GM21619 (cell line): Measurements from ENCODE around the gene KCNK10.

Experiments used
- ATAC-seq: cut with Tn5 transposase; IDR thresholded peaks from one replicate; pipeline ENCODE4 v1.9.1; 2021; ENCODE audit not compliant: unreplicated experiment

KCNK10 gene

GRCh38 chr14:88323086-88323522 is at the start of gene KCNK10:
KCNK10 (minus strand) TSS chr14:88323269; CDS start chr14:88322798, 471 bp downstream.
- ATAC-seq = peak; percentile 29

DNA sequence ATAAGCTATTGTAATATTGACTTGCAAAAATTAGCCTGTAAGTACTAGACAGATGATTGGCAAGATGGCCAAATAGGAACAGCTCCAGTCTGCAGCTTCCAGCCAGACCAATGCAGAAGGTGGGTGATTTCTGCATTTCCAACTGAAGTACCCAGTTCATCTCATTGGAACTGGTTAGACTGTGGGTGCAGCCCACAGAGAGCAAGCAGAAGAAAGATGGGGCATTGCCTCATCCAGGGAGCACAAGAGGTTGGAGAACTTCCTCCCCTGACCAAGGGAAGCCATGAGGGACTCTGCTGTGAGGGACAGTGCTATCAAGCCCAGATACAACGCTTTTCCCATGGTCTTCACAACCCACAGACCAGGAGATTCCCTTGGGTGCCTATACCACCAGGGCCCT is 46.4 kb upstream of the KCNK10 start:
- ATAC-seq = no peak

GRCh38 chr14:88364710-88365413 is 41.8 kb upstream of the KCNK10 start:
- ATAC-seq = no peak

- no peak for ATAC-seq
These were observed 40.6 kb upstream of the KCNK10 start for GRCh38 chr14:88363644-88364043.

DNA sequence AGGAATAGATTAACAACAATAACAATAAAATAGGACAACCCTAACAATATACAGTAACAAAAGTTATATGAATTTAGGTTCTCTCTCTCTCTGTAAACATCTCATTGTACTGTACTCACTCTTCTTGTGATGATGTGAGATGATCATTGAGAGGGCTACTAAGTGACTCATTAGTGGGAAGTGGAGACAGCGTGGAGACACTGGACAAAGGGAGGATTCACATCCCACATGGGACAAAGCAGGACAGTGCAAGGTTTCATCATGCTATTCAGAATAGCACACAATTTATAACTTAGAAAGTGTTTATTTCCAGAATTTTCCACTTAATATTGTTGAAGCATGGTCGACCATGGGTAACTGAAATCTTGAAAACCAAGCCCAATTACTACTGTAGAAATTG is 36.4 kb upstream of the KCNK10 start:
- no peak for ATAC-seq

- no peak for ATAC-seq
These were observed 31.3 kb upstream of the KCNK10 start for GRCh38 chr14:88354358-88354757.

DNA sequence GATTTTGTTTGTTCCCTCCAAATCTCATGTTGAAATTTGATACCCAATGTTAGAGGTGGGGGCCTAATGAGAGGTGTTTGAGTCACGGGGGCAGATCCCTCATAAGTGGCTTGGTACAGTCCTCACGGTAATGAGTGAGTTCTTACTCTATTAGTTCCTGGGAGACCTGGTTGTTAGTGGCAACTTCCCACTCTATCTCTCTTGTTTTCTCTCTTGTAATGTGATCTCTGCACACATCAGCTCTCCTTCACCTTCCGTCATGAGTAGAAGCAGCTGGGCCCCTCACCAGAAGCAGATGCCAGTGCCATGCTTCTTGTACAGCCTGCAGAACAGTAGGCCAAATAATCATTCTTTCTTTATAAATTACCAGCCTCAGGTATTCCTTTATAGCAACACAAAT is 29.6 kb upstream of the KCNK10 start:
- no peak for ATAC-seq

DNA sequence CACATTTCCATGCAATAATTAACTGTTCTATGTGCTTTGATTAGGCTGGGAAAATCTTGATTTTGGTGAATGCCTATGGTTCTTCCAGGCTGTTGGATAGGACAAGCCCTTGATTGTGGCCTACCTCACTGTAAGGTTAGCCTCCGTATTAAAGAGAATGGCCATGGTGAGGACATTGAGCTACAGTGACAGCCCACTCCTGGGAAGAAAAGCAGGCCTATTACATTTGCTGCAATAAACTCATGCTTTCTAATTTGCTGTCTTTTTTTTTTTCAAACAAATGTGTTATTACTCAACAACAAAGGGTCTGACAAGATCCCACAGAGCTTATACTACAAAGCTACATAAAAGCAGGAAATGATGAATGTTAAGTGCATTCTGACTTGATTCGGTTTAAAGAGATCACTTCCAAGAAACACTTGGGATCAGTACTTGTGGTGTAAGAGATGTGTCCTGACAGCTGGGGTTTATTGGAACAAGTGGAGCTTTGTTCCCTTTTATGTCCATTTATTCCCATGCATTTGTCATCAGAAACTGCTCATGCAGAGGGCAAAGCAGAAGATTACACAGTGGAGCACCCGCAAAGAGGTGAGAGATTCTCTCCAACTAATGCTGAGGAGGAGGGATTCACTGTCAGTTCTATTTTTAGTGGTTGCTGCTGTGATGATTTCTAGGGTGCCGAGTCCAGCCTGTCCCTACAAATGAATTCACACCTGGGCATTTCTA is 29.1 kb upstream of the KCNK10 start:
- no peak for ATAC-seq

- ATAC-seq = no peak
These were observed 25.5 kb upstream of the KCNK10 start for GRCh38 chr14:88348546-88348945.

- ATAC-seq = no peak
These were observed 23.1 kb upstream of the KCNK10 start for GRCh38 chr14:88346048-88346639.

DNA sequence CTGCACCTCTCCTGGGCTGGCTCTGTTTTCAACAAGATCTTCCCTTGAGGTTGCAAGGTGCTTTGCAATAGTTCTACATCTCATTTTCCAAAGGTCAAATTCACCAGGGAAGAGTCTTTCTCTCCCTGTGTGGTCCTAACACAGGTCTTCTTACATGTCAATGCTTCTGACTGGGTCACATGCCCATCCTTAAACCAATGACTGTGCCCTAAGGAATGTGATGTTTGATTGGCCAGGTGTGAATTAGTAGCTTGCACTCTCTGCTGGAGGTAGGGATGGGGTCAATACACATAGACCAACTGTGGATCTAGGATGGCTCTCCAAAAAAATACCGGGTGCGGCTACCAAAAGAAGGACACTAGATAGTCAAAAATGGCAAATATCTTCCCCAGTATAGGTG is 19.9 kb upstream of the KCNK10 start:
- ATAC-seq = no peak

DNA sequence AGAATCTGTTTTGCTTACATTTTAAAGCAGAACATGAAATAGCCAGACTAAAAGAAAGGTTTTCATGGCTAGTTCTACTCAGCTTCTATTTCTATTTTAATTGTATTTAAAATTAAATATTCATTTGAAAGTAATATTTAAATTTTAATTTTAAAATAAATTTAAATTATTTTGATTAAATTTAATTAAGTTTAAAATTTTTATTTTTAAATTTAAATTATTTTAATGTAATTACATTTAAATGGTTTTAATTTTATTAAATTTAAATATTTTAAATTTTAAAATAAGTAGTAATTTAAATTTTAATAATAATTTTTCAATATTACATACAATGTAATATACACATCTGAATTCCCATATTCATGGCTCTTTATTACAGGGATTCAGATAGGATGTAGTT is 17.3 kb upstream of the KCNK10 start:
- ATAC-seq = no peak

DNA sequence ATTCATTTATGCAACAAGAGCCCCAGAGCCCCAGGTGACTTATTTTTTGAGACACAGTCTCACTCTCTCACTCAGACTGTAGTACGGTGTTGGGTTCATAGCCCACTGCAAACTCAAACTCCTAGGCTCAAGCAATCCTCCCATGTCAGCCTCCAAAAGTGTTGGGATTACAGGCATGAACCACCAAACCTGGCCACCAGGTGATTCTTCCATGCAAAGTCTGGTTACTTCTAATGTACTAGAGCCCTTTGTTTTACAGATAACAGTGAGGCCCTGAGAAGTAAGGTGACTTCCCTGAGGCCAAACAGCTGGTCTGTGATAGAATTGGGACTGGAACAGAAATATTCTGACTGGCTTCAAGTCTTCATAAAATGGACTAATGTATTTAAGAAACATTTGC is 10.0 kb upstream of the KCNK10 start:
- ATAC-seq = no peak

DNA sequence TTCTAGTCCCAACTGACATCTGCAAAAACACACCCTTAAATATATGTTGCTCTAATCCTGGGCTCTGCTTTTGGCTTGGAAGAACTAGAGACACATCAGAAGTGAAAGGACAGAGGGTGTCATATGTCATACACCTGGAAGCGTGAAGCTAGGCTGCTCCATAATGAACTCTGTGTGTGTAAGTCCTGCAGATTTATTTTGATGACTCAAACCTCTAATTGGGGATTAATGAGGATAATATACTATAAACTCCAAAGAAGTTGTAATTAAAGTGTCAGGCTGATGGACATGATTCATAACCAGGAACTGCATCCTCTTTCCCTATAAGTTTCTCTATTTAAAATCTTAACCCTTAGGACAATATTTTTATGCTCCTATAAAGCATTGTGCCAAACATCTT is 4.4 kb upstream of the KCNK10 start:
- no peak for ATAC-seq

DNA sequence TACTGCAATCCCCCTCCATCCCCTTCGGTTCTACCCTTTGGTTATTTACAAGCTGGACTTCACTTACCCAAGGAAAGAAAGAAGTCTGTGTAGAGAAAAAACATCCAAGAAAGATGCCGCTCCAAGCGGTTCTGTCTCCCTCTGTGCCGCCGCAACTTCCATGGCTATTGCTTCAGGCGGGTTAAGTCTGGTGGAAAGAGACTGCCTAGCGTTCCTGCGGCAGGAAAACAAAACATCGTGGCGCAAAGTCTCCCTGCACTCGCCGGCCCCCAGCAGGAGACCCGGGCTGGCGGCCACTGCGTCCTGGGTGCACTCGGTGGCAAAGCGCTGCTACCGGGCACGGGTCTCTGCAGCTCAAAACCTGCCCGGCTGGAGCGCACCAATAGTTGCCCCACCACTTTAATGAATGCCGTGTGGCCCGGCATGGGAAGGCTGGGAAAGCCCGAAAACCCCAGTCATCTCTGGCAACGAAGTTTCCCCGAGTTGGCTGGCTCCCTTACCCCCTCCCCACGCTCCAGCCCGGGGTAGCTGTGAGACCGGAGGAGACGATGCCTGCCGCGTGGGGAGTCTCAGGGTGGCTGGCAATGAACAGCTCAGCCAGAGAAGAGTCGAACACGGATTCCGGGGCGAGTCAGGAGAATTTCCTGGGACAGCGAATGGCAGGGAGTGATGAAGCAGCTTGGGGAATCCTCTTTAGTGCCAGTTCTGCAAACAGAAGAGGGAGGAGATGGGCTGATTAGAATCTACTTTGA is 3.5 kb upstream of the KCNK10 start:
- no peak for ATAC-seq

DNA sequence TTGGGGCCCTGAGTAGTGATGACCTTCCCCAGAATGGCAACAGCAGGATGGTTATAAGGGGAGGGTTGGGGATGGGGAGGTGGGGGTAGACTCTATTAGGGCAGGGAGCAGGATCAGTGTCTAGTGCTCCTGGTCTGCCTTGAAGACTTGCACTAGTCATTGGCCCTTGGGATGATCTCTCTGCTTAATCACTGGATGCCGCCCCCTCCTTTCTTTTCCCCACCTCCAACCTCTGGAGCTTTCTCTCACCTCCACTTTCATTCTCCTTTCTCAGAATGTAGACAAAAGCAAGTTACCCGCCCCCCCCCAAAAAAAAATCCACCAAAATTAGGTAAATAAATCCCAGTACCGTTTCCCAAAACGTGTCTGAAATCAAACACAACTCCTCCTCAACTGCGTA is 2.8 kb upstream of the KCNK10 start:
- ATAC-seq = no peak

GRCh38 chr14:88324930-88325329 is 1.9 kb upstream of the KCNK10 start:
- no peak for ATAC-seq

GRCh38 chr14:88324491-88324890 is 1.4 kb upstream of the KCNK10 start:
- no peak for ATAC-seq

DNA sequence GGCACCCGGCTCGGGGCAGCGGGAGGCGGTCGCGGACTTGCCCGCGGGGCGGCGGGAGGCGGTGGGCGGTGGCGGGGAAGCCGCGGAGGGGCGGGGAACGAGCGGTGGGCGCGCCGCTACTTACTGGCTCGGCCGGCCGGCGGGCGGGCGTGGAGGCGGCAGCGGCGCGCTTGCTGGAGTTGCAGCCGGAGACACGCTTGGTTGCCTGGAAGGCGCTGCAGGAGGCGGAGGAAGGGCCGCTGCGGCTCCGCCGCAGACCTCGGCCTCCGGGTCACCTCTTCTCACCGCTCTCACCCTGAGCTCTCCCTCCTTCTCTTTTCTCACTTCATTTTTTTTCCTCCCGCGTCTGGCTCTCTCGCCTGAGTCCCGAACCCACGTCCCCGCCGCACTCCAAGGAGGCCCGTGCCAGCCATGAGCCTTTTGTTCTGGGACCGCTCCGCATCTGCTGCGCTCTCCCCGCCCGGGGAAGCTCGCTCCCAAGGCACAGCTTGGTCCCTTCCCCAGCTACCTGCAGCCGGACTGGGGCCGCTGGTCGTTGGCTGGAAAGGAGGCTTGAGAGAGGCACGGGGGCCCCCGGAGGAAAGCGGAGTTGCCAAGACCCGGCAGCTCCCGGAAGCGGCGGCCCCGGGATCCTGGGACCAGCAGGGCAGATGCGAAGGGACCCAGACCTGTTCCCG is 592 bp upstream of the KCNK10 start:
- ATAC-seq = peak; percentile 95

- ATAC-seq = no peak
These were observed 474 bp downstream of the KCNK10 start for GRCh38 chr14:88322504-88323085.
